HG02943 (cell line): Measurements from ENCODE around the gene GALNT14.

ENCODE experiments used
- ATAC-seq: cut with Tn5 transposase; IDR thresholded peaks from one replicate; pipeline ENCODE4 v1.9.1; 2021; ENCODE audit warnings: mild to moderate bottlenecking, low read depth, moderate library complexity; ENCODE audit not compliant: unreplicated experiment

GALNT14 gene

GRCh38 chr2:31060397-31060796, 77.8 kb downstream of the GALNT14 start:
- no peak for ATAC-seq

DNA sequence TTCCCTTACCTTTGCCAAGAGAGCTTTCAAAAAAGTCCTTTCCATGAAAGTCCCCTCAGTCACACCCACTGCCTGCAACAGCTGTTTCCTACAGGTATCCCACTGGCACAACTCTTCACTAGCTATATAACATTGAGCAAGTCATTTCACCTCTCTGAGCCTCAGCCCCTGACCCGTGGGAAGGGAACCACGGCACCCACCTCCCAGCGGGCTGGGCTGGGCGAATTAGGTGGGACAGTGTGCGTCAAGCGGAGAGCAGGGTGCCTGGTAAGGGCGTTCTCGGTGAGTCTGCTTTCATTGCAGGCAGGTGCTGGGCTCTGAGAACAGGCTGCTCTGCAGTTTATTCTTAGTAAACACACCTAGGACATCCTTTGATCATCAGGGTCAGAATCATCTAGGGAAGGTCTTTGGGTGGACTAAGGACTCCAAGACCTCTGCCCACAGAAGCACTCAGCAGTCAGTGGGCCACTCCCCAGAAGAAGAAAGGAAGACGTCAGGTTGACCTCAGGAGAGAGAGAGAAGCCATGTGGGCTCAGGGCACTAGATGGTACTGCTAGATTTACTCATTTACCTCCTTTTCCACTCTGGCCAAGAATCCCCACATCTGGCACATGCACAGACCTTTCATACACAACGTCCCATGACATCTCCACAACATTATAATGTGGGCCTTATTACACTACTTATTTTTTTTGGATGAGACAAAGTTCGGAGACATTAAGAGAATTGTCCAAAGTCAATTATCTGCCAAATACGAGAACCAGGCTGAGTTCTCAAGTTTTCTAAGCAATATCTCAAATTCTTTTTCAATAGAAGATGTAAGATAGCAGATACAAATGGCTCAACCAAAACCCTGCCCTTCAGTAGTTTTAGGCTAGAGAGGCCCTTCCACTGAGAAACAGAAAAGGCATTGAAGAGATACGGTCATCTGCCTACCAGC, 79.9 kb downstream of the GALNT14 start:
- ATAC-seq, result no peak

- ATAC-seq, result no peak
Observed at GRCh38 chr2:31057691-31058090, 80.5 kb downstream of the GALNT14 start.

- ATAC-seq, result no peak
Observed at GRCh38 chr2:31055938-31056337, 82.3 kb downstream of the GALNT14 start.

DNA sequence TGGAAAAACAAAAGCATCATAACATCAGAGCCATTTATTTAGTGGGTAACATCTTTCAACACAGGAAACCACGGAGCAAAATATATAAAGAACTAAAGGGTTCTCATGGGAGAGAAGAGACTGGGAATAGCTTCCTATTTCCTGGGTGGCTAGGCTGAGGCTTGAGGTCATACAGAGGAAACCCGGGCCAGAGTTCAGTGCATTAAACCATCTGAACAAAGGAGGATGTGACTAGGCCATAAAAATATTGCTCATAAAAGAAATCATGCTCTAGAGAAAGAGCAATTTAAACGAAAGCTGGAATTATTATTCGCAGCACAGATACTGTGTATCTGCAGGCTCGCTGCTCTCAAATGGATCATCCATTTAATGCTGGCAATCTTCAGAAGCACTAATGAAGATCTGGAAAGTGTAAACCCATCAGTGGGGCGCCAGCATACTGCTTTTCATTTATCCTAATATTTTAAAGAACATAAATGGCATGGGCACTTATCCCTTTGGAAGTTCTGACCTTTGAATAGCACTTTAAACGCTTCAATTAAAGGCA, 83.3 kb downstream of the GALNT14 start:
- ATAC-seq, result no peak

- no peak for ATAC-seq
Observed at GRCh38 chr2:31053929-31054782, 84.1 kb downstream of the GALNT14 start.

DNA sequence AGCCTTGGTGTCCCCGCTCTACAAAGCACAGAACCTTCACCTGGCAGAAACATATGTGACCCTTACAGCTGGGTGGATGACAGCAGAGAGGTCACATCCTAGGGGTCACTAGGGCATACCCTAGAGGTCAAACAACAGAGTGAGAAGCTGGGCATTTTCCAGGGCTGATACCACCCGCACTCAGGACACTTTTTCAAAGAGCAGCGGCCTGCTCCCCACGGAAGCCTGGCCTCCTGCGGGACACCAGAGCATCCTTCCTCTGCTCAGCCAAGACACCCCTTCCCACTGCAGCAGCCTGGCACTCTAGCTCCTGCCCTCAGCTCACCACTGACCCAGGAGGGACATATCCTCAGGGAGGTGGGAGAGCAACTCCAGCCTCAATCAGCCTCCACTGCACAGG, 86.0 kb downstream of the GALNT14 start:
- ATAC-seq, result no peak

DNA sequence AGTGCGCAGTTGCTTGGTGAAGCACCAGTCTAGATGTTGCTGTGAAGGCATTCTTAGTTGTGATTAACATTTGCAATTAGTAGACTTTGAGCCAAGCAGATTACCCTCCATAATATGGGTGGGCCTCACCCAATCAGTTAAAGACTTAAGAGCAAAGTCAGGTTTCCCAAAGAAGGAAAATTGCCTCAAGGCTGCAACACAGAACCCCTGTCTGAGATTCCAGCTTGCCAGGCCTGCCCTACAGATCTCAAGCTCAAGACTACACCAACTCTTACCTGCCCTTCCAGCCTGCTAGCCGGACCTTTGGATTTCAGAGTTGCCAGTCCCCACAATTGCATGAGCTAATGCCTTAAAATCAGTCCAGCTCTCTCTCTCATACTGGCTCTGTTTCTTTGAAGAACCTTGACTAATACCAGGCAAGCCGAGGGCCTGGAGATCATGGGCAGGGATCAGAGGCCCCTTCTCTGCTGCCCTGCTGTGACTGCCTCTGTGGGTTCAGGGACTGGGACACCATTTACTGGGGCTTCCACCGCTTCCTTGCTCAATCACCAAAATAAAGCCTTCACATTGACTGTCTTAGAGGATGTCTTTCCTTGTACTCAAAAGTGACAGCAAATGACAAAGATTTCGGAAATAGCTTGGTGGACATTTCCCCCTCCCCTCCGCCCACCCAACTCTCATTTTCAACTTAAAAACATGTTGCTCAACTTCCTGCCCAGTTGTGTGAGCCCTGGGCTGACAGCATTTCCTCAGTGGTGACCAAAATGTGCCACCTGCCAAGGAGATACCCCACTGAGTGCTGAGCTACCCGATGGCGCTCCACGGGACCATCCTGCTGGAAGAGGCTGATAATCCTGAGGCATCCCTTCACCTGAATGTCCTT, 86.7 kb downstream of the GALNT14 start:
- no peak for ATAC-seq

DNA sequence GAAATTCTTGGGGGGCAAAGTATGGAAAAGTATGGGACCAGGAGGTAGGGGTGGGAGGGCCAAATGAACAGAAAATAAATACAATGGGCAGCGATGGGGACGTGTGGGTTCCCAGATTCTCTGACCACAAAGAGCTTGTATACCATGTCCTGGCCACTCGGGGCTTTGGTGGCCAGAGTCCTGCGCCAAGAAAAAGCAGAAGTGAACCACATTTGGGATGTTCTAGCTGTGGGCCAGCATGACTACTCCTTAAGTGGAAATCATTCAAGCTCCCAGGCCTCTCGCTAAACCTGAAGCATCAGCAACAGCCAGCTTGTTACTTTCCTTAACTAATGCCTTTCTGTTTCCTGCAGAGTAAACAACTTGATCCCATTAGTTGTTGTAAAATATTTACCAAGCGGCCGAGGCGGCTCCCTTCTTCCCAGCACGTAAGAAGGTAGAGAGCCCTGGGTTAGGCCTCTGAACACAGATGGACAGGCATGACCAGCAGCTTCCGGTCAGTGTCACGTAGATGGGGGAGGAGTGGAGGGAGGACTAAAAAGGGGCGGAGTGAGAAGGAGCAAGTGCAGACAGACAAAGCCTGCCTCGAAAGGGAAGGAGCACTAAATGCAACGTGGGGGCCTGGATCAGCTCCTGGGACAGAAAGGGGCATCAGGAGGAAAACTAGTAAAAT, 88.2 kb downstream of the GALNT14 start:
- ATAC-seq, result no peak

GRCh38 chr2:31049264-31049663, 89.0 kb downstream of the GALNT14 start:
- ATAC-seq, result no peak

DNA sequence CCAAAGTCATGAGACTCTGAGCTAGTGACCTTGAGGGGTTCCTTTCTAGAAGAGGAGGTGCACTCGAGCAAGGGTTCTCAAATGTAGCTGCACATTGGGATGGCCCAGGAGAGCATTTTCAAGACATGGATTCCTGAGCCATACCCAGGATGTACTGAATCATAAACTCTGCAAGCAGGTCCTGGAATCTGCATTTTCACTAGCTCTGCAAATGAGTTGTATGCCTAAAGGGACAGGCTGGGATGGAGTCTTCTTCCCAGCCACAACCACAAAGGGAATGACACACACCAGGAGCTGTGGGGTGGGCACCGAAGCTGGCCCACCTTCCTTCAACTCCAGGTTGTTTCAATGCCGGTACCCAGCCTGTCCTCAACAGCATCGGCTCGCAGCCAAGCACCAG, 90.6 kb downstream of the GALNT14 start:
- ATAC-seq, result no peak

GRCh38 chr2:31038385-31038784, 99.9 kb downstream of the GALNT14 start:
- no peak for ATAC-seq

- ATAC-seq, result no peak
Observed at GRCh38 chr2:31037058-31037457, 101.2 kb downstream of the GALNT14 start.

GRCh38 chr2:31033032-31033431, 105.2 kb downstream of the GALNT14 start:
- no peak for ATAC-seq

GRCh38 chr2:31032475-31032874, 105.8 kb downstream of the GALNT14 start:
- ATAC-seq, result no peak

DNA sequence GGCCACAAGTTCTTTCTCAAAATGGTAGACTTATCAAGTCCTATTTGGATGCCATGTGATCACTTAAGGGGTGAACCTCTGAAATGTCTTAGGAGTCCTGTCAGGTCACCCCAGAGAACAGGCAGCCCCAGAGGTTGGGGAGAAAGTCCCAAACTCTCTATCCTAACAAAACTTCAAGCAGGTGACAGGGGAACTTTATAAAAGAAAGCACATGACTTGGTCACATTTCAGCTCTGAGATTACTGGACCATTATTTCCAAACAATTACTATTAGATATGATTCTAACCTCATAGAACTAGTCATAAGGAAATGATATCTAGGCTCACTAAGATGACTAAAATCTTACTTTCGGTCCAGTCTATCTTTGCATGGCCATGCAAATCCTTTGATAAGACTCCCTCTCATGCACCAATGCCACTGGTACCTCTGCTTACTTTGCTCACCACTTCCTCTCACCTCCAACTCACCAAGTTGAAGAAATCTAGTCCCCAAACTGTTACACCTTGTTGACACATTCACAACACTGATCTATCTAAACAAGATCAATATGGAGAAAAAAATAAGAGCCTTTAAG, 107.0 kb downstream of the GALNT14 start:
- peak; percentile 83 for ATAC-seq

GRCh38 chr2:31028417-31028816, 109.8 kb downstream of the GALNT14 start:
- no peak for ATAC-seq

GRCh38 chr2:31027549-31027948, 110.7 kb downstream of the GALNT14 start:
- ATAC-seq, result no peak

DNA sequence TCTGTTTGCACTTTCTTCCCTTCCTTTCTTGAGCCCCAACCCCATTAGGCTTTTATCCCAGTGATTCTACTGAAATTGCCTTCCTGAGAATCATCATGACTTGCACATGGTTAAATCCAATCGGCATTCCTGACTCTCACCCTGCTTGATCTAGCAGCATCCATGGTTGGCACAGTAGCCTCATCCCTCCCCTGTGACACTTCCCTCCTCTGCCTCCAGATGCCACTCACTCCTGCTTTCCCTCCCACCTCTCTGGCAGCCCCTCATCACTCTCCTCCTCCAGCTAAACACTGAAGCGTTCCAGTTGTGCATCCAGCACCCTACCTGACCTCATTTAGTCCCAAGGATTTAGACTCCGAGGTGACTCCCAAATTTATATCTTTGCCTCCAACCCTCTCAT, 114.7 kb downstream of the GALNT14 start:
- no peak for ATAC-seq
